ENCODE data around the gene TRIM8.

The TRIM8 gene

DNA sequence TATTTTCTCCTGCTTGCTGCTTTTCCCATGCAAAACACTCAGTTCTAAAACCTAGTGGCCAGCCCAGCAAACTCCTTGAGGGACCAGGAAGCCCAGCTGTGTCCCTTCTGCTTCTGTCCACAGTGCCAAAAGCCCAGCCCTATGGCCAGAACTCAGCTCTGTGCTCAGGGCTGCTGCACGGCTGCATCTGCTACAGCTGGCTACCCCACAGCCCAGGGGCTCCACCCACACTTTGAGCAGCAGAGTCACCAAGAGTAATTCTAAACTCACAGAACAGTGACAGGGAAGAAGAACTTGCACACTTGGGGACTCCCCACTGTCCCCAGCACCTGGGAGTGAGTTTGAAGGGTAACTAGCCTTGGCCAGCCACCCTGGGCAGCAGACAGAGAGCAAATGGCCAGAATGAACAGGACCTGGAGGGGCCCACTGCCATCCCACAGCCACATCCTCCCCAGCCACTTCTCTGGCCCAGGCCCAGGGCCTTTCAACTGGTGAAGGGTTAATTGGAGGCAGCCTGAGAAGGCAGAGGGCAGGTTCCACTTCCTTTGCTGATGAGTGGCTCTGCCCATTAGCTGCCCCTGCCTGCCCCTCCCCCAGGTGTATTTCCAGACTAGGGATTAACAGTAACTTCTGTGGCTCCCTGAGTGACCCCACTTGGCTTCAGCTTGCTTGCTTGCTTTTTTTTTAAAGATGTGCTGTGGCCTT is 28.1 kb upstream of the TRIM8 start:
- DNase-seq (ENCODE audit: low read depth) = no peak

DNA sequence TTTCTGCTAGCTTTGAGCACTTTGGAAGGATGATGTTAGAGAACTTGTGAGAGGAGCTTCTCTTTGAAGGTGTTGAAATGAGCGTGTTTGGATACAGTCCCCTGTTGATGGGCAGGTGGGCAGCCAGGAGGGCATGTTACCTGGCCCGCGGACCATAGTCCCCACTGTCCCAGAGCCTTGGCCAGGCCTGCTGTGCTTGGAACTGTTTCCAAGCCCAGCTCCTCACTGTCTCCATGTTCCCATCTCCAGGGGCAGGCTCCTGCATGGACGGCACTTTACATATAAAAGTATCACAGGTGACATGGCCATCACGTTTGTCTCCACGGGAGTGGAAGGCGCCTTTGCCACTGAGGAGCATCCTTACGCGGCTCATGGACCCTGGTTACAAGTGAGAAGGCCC is 27.2 kb upstream of the TRIM8 start:
- DNase-seq (ENCODE audit: low read depth) = no peak

- DNase-seq (ENCODE audit: low read depth) = no peak
Observed at GRCh38 chr10:102617816-102618215, 26.5 kb upstream of the TRIM8 start.

- no peak for DNase-seq (ENCODE audit: low read depth)
Observed at GRCh38 chr10:102619281-102619981, 24.8 kb upstream of the TRIM8 start.

GRCh38 chr10:102620138-102620590 is 24.1 kb upstream of the TRIM8 start:
- DNase-seq (ENCODE audit: low read depth) = no peak

GRCh38 chr10:102620591-102621442 is 23.5 kb upstream of the TRIM8 start:
- DNase-seq (ENCODE audit: low read depth) = no peak

DNA sequence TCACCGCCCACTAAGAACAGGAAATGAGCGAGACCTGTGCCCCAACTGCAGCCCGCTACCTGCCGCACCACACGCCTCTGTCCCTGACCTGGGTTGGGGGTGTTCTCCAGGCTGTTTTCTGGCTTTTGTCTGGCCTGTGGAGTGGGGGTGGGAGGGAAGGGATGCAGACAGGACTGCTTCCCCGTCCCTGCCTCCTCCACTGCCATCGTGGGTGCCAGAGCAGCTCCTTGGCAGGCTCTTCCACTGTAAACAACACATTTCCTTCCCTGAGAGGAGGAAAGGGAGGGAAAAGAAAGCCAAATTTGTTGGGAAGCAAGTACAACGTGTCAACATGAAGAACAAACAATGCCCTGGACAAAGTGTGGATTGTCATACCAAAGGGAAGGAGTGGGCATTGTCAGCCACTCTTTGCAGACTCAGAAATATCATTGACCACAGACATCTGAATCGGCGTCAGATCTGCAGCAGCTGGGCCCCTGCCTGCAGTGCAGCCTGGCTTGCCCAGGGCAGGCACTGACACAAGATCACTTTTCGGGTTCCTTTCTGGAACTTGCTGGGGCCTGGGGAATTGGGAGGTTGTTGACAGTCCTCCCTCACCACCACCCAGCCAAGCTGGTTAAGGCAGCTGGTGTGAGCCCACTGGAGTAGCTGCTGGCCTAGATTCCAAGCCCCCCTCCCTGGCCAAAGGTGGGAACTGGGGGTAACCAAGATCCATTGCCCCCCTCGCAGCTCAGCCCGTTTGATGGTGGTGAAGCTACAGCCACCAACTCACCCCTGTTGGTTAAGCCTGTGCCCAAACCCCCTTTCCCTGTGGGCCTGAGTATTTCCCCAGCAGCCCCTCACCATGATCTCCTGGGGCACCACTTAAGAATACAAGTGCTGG is 22.6 kb upstream of the TRIM8 start:
- no peak for DNase-seq (ENCODE audit: low read depth)

GRCh38 chr10:102624094-102624493 is 20.2 kb upstream of the TRIM8 start:
- DNase-seq (ENCODE audit: low read depth) = no peak

DNA sequence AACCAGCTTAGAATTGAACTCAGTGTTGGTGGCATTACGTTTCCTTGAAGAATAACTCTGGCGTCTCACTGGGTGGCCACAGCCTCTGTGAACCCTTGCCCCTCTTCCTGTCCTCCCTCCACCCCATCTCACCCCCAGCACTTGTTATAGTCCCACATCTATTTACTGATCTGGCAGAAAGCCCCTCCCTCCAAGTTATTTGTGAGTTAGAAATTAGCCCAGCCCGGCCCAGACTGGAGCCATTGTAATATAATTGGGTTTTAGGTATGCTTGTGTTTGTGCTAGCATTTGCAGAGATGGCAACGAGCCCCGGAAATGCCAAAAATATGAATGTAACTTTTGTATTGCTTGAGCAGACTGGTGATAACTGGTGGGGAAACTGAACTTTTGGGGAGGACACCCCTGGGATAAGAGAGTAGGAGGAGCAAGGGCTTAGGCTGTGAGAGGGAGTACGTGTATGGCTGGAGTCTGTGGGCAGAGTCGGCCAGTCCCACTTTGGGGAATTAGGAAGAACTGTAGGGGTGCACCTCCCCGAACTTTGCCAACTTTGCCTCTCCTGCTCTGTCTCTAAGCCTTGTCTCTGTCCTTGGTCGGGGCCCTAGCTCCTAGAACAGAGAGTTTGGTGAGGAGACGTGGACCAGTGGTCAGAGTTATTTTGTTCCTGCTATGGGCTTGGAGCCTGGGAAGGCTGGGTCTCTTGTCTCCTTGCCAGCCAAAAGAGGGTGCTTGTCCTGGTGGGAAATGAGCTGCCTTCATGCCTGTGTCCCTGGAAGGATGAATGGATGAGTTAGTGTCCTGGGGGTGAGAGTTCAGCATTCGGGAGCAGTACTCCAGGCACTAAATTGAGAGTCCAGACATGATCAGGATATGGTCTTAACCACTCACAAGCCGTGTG is 19.3 kb upstream of the TRIM8 start:
- no peak for DNase-seq (ENCODE audit: low read depth)

DNA sequence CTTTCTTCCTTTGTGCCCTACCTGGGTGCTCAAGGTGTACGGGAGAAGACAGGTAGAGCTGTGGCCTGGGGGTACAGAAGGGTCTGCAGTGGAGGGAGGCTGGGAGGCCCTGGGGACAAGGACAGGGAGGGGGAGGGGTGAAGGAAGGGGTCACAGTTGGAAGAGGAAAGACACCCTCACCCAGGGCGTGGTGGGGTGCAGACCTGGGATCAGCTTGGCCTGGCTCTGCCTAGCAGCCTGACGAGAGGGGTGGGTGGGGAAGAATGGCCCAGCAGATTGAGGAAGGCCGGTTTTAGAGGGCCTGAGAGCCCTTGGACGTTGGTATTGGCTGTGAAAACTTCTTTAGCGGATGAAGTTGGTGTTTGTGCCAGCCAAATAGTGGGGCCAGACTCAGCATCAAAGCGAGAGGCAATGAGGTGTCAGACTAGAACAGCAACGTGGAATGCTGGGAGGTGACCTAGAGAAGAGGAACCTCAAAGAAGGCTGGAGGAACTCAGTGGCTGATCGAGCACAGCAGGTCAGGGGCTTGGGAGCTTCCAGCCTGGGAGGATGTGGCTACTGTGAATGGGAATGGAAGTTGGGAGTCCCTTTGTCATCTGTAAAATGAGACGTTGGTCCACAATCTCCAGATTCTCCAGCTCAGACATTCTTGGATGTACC is 18.1 kb upstream of the TRIM8 start:
- no peak for DNase-seq (ENCODE audit: low read depth)

GRCh38 chr10:102627291-102627735 is 17.0 kb upstream of the TRIM8 start:
- no peak for DNase-seq (ENCODE audit: low read depth)

- DNase-seq (ENCODE audit: low read depth) = no peak
Observed at GRCh38 chr10:102627736-102628293, 16.5 kb upstream of the TRIM8 start.

- no peak for DNase-seq (ENCODE audit: low read depth)
Observed at GRCh38 chr10:102628451-102628911, 15.8 kb upstream of the TRIM8 start.

DNA sequence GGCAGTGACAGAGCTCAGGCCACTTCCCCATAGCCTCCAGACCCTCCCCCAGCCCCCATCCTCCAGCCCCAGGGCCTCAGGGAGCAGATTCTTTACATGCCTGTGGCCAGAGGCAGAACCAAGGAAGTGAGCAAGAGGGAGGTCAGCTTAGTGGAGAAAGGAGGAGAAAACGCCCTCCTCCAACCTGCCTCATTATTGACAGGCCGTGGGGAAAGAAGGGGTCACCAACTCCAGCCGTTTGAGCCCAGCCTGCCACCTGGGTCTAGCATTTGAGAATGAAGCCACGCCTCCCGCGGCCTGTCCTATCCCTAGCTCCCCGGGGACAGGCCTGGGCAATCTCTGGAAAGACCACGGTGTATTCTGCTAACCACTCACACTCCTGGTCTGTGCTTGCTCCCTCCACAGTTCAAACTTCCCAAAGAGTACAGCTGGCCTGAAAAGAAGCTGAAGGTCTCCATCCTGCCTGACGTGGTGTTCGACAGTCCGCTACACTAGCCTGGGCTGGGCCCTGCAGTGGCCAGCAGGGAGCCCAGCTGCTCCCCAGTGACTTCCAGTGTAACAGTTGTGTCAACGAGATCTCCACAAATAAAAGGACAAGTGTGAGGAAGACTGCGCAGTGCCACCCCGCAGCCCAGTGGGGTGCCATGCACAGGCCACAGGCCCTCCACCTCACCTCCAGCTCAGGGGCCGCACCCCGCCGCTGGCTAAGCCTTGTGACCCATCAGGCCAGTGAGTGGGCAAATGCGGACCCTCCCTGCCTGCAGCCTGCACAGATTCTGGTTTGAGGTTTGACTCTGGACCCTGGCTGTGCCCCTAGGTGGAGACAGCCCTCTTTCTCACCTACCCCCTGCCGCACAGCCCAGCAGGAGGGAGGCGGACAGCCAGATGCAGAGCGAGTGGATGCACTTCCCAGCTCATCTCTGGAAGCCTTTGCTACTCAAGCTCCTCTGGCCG is 14.3 kb upstream of the TRIM8 start:
- DNase-seq (ENCODE audit: low read depth) = no peak

GRCh38 chr10:102630663-102631062 is 13.6 kb upstream of the TRIM8 start:
- DNase-seq (ENCODE audit: low read depth) = no peak

GRCh38 chr10:102631525-102632393 is 12.5 kb upstream of the TRIM8 start:
- no peak for DNase-seq (ENCODE audit: low read depth)

DNA sequence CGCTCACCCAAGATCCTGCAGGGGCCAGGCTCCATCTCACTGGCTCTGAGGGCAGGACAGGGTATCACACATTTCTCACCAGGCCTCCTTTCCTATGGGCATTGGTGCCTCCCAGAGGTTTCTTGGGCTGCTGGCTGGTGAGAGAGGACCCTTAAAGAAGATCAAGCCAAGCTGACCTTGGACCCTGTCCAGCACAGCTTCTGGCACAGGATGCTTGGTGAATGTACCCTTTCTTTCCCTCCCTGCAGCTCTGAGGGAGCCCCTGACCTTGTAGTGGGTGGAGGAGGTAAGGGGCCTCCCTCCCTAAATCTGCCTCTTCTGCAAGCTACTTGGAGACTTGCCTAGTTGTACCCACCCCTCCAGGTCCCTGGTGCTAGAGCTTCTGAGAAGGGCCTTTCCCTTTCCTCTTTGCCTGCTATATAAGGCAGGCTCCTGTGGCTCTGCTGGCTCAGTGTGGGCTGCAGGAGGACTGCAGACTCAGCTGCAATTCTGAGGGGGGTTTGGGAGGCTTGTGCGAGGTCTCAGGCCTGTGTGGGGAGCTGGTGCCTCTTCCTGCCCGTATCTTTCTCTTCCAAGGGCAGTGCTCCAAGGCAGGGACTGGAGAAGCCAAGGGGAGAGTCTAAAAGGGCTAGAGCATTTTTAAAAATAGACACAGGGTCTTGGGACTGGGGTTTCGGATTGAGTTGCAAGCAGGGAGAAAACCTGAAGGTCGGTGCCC is 11.7 kb upstream of the TRIM8 start:
- DNase-seq (ENCODE audit: low read depth) = no peak
